Endothelial cell of umbilical vein (primary cell): ENCODE data around the gene CD247. TPM values are rescaled to one million over a fixed set of nuclear protein-coding genes. Genes with fewer than 3 reads are reported as not detected.

ENCODE experiments used
- BruUV-seq: library from RNA; stranded (reverse); fragments of 400-500 nt; replicated peaks from 2 replicates; lab custom pipeline; 2021; lab: Mats Ljungman, UMichigan
- CTCF ChIA-PET: fragments of 300-600, 350-600 bp; sonication (Branson Sonifier 250); formaldehyde crosslinking; loops from one replicate; lab custom pipeline; 2021; ENCODE audit warnings: antibody characterized with exemption, inconsistent platforms; lab: Charles Lee
- POLR2A ChIA-PET: fragments of 300-600, 350-600 bp; sonication (Branson Sonifier 250); formaldehyde crosslinking; loops from one replicate; lab custom pipeline; 2021; ENCODE audit warnings: antibody characterized with exemption, inconsistent platforms; lab: Charles Lee
- DNase-seq: peaks from one replicate; pipeline ENCODE4 v3.0.0-alpha.2; 2011; ENCODE audit warnings: low read depth, low spot score
- FAIRE-seq: peaks from 2 replicates; lab custom pipeline; 2011; peaks lifted over from hg19 to GRCh38; lab: Jason Lieb, UNC
- H2AFZ ChIP-seq: 2 replicates; pipeline ENCODE4 v1.6.0; 2012; ENCODE audit warnings: low read depth, low read length, control low read depth, inconsistent platforms
- H3K27ac ChIP-seq: 2 replicates; pipeline ENCODE4 v1.5.1; 2011; ENCODE audit warnings: low read depth, mild to moderate bottlenecking, control low read depth, low read length, moderate library complexity; ENCODE audit not compliant: insufficient read depth
- H3K27me3 ChIP-seq, 2 experiments: 2 replicates each; pipeline versions ENCODE4 v1.6.0 to v1.6.1; 2011; ENCODE audit warnings: low read length in 2 of 2, mixed read lengths in 1 of 2; ENCODE audit not compliant: control insufficient read depth in 2 of 2, insufficient read depth in 2 of 2
- H3K36me3 ChIP-seq, 2 experiments: 2 replicates in 1 of 2; 3 replicates in 1 of 2; pipeline ENCODE4 v1.5.1; 2011; ENCODE audit warnings: low read length in 2 of 2, mild to moderate bottlenecking in 1 of 2, moderate library complexity in 1 of 2; ENCODE audit not compliant: control insufficient read depth in 2 of 2, insufficient read depth in 2 of 2; ENCODE audit errors: extremely low read depth in 1 of 2
- H3K4me1 ChIP-seq: 3 replicates; pipeline ENCODE4 v1.5.1; 2011; ENCODE audit warnings: mild to moderate bottlenecking, low read length; ENCODE audit not compliant: control insufficient read depth, insufficient read depth; ENCODE audit errors: extremely low read depth
- H3K4me2 ChIP-seq: 2 replicates; pipeline ENCODE4 v1.6.1; 2011; ENCODE audit warnings: low read length, control low read depth, mixed read lengths; ENCODE audit not compliant: insufficient read depth
- H3K4me3 ChIP-seq, 3 experiments: fragments of 200-600 bp in 1 of 3; sonication (generic), shearing (Covaris generic) in 1 of 3; replicated peaks in 1 of 3; 2 replicates each; pipeline ENCODE4 v1.5.1; 2011 to 2016; ENCODE audit warnings: control low read depth in 3 of 3, low read length in 3 of 3, mild to moderate bottlenecking in 2 of 3, inconsistent platforms in 1 of 3, low read depth in 1 of 3, moderate library complexity in 1 of 3; ENCODE audit not compliant: insufficient read depth in 1 of 3
- H3K79me2 ChIP-seq: 2 replicates; pipeline ENCODE4 v1.6.0; 2012; ENCODE audit warnings: low read length, inconsistent platforms; ENCODE audit not compliant: control insufficient read depth, insufficient read depth
- H3K9ac ChIP-seq: replicated peaks from 2 replicates; pipeline ENCODE3; 2011; ENCODE audit warnings: low read length, control low read depth; ENCODE audit not compliant: insufficient read depth; ENCODE audit errors: extremely low read depth
- H3K9me1 ChIP-seq: replicated peaks from 3 replicates; pipeline ENCODE4 v1.6.0; 2011; ENCODE audit warnings: mild to moderate bottlenecking, low read length; ENCODE audit not compliant: control insufficient read depth, insufficient read depth; ENCODE audit errors: extremely low read depth
- H3K9me3 ChIP-seq: replicated peaks from 2 replicates; pipeline ENCODE4 v1.5.1; 2012; ENCODE audit warnings: low read length, inconsistent platforms; ENCODE audit not compliant: control insufficient read depth, insufficient read depth
- H4K20me1 ChIP-seq: replicated peaks from 2 replicates; pipeline ENCODE3; 2011; ENCODE audit warnings: mild to moderate bottlenecking, low read length; ENCODE audit not compliant: control insufficient read depth, insufficient read depth; ENCODE audit errors: extremely low read depth
- CTCF ChIP-seq, 2 donors: IDR thresholded peaks; 1 replicate in 1 of 2; 2 replicates in 1 of 2; pipeline ENCODE4 v1.5.1; 2011; ENCODE audit warnings: low read length in 2 of 2, mild to moderate bottlenecking in 2 of 2, moderate library complexity in 2 of 2, control low read depth in 1 of 2, inconsistent platforms in 1 of 2, low read depth in 1 of 2; ENCODE audit not compliant: insufficient read depth in 1 of 2; ENCODE audit errors: extremely low read depth in 1 of 2
- EZH2 ChIP-seq: IDR thresholded peaks from 2 replicates; pipeline ENCODE4 v1.6.1; 2012; ENCODE audit warnings: borderline replicate concordance, low read depth, mild to moderate bottlenecking, moderate library complexity, low read length, inconsistent platforms; ENCODE audit not compliant: severe bottlenecking
- FOS ChIP-seq: IDR thresholded peaks from 2 replicates; pipeline ENCODE4 v1.6.1; 2011; ENCODE audit warnings: mild to moderate bottlenecking, low read length, moderate library complexity, borderline replicate concordance; ENCODE audit not compliant: insufficient read depth
- JUN ChIP-seq: IDR thresholded peaks from 2 replicates; pipeline ENCODE4 v1.6.1; 2011; ENCODE audit warnings: borderline replicate concordance, low read depth; ENCODE audit not compliant: insufficient read length, insufficient read depth
- MAX ChIP-seq: IDR thresholded peaks from 2 replicates; pipeline ENCODE4 v1.6.1; 2011; ENCODE audit not compliant: insufficient read depth, insufficient read length
- MYC ChIP-seq: IDR thresholded peaks from one replicate; pipeline ENCODE4 v1.6.1; 2011; ENCODE audit warnings: mild to moderate bottlenecking, low read depth, low read length
- POLR2A ChIP-seq: IDR thresholded peaks from 2 replicates; pipeline ENCODE4 v1.6.1; 2012; ENCODE audit warnings: low read depth, mild to moderate bottlenecking, control low read depth, low read length
- POLR2AphosphoS5 ChIP-seq: IDR thresholded peaks from 2 replicates; pipeline ENCODE4 v1.6.1; 2012; ENCODE audit warnings: low read depth, mild to moderate bottlenecking, control low read depth, low read length, moderate library complexity; ENCODE audit not compliant: insufficient read depth
- dilution Hi-C: fragments of 300-500 bp; cut with MboI; formaldehyde crosslinking; loops from one replicate; pipeline ENCODE4 v1.15.0; 2019; ENCODE audit warnings: low sequenced_read_pairs; ENCODE audit not compliant: extremely low pct_ligation_motif_present
- intact Hi-C: fragments of 100-400 bp; cut with micrococcal nuclease; formaldehyde crosslinking; loops from one replicate; pipeline ENCODE4 v1.10.0; 2022
- polyA plus RNA-seq, 4 experiments: library from polyadenylated mRNA; depleted of rRNA in 3 of 4; stranded (reverse) in 3 of 4; unstranded in 1 of 4; fragments of >200 nt; gene quantifications; 2 replicates each; pipeline versions ENCODE4 v1.2.1 to v1.2.3, GENCODE V29; 2011 to 2012; ENCODE audit warnings: missing spikeins in 1 of 4
- total RNA-seq: library from RNA; stranded (reverse); gene quantifications from 2 replicates; pipeline ENCODE4 v1.2.3, GENCODE V29; 2021

The CD247 gene
- total and polyA plus RNA-seq, 2 donors (not counting 3 experiments of a cell fraction or from before 2014, with no cell fraction given): not detected

- H3K4me1 ChIP-seq: no peaks in the 10 kb centered on the region
- BruUV-seq: no TSS peak
- no peaks in the 10 kb centered on the region for H3K79me2 ChIP-seq
- no peaks in the 10 kb centered on the region for H3K36me3 ChIP-seq
- ChIA-PET CTCF (no interaction called here), POLR2A (no interaction called here)
- no peak overlapping the region for H3K4me2 ChIP-seq
- no peaks in the 10 kb centered on the region for H4K20me1 ChIP-seq
- FAIRE-seq (no peak), DNase-seq (no peak)
- H3K27me3 ChIP-seq: peaks cover 2 to 5% of the 10 kb centered on the region in 2 experiments
- no peak overlapping the region for H3K27ac ChIP-seq
- H3K9me3 ChIP-seq: no peaks in the 10 kb centered on the region
- no peak overlapping the region for H3K9ac ChIP-seq
- no peaks in the 10 kb centered on the region for H3K9me1 ChIP-seq
- no peak overlapping the region for H3K4me3 ChIP-seq
- dilution Hi-C loops: no loop called here
- intact Hi-C loops: no loop called here
- TF ChIP-seq POLR2AphosphoS5: no peak
- TF ChIP-seq CTCF (IDR thresholded peaks at IDR 0.05; ENCODE audit: extremely low read depth in 1 of 2, insufficient read depth in 1 of 2, low read depth in 1 of 2, low read length in 2 of 2): no peak
- TF ChIP-seq MAX: no peak
- TF ChIP-seq EZH2: no peak
- TF ChIP-seq JUN: no peak
- TF ChIP-seq POLR2A: no peak
- TF ChIP-seq FOS: no peak
- no peak for TF ChIP-seq MYC
- H2AFZ ChIP-seq: no peak overlapping the region
These were observed 25.8 kb downstream of the CD247 start for GRCh38 chr1:167492481-167492910.
